HG02642 (cell line): Measurements from ENCODE around the gene TMEM131L.
A peak's percentile ranks its signal among the peaks of the same experiment; 100 is the strongest.
"Not testable (repeated sequence)": the region's sequence is repeated elsewhere in the genome, so short reads cannot be mapped to it uniquely, and the experiment has no call there.

ENCODE experiments used
- ATAC-seq: cut with Tn5 transposase; IDR thresholded peaks from one replicate; pipeline ENCODE4 v1.9.1; 2021; ENCODE audit warnings: mild to moderate bottlenecking; ENCODE audit not compliant: unreplicated experiment, poor library complexity

TMEM131L gene

GRCh38 chr4:153440475-153440874 is 25.7 kb upstream of the TMEM131L start:
- no peak for ATAC-seq

- ATAC-seq, result no peak
Measured at GRCh38 chr4:153447175-153447905, 18.8 kb upstream of the TMEM131L start.

- ATAC-seq, result no peak
Measured at GRCh38 chr4:153448003-153448731, 18.0 kb upstream of the TMEM131L start.

GRCh38 chr4:153449338-153449737 is 16.8 kb upstream of the TMEM131L start:
- no peak for ATAC-seq

GRCh38 chr4:153450544-153450917 is 15.6 kb upstream of the TMEM131L start:
- no peak for ATAC-seq

- ATAC-seq, result not testable (repeated sequence)
Measured at GRCh38 chr4:153451145-153451544, 15.0 kb upstream of the TMEM131L start.

GRCh38 chr4:153451911-153452657 is 14.1 kb upstream of the TMEM131L start:
- ATAC-seq, result no peak

- ATAC-seq, result no peak
Measured at GRCh38 chr4:153452658-153453378, 13.3 kb upstream of the TMEM131L start.

- ATAC-seq, result no peak
Measured at GRCh38 chr4:153453402-153453801, 12.8 kb upstream of the TMEM131L start.

- no peak for ATAC-seq
Measured at GRCh38 chr4:153458969-153459368, 7.2 kb upstream of the TMEM131L start.

GRCh38 chr4:153461549-153461948 is 4.6 kb upstream of the TMEM131L start:
- not testable (repeated sequence) for ATAC-seq

GRCh38 chr4:153464068-153464467 is 2.1 kb upstream of the TMEM131L start:
- no peak for ATAC-seq

GRCh38 chr4:153465140-153465539 is 1.0 kb upstream of the TMEM131L start:
- ATAC-seq, result no peak

GRCh38 chr4:153465615-153466080 is 512 bp upstream of the TMEM131L start:
- peak; percentile 3 for ATAC-seq

GRCh38 chr4:153466949-153467896 is 1.1 kb downstream of the TMEM131L start:
- ATAC-seq, result peak; percentile 65

GRCh38 chr4:153467897-153468262 is 1.7 kb downstream of the TMEM131L start:
- ATAC-seq, result no peak

GRCh38 chr4:153468587-153468986 is 2.4 kb downstream of the TMEM131L start:
- ATAC-seq, result peak; percentile 12

- ATAC-seq, result no peak
Measured at GRCh38 chr4:153469031-153469430, 2.9 kb downstream of the TMEM131L start.

GRCh38 chr4:153471071-153471697 is 5.0 kb downstream of the TMEM131L start:
- ATAC-seq, result not testable (repeated sequence)
